Caco-2 (cell line): ENCODE data around the gene MAMDC2. TPM values are rescaled to one million over a fixed set of nuclear protein-coding genes. Genes with fewer than 3 reads are reported as not detected.

Source experiments
- BruUV-seq: library from RNA; stranded (reverse); fragments of 400-500 nt; replicated peaks from 2 replicates; lab custom pipeline; 2021; lab: Mats Ljungman, UMichigan
- CTCF ChIA-PET: fragments of 300-600 bp; sonication (Branson Sonifier 250); formaldehyde crosslinking; loops from one replicate; lab custom pipeline; 2022; ENCODE audit warnings: antibody characterized with exemption; lab: Charles Lee
- POLR2A ChIA-PET: fragments of 300-600 bp; sonication (Branson Sonifier 250); formaldehyde crosslinking; loops from one replicate; lab custom pipeline; 2022; ENCODE audit warnings: antibody characterized with exemption; lab: Charles Lee
- DNase-seq, 2 experiments: peaks; one replicate each; pipeline versions ENCODE4 v3.0.0 to v3.0.0-alpha.2; 2020 to 2022
- H3K27me3 ChIP-seq: replicated peaks from 2 replicates; pipeline ENCODE4 v1.6.0; 2011; ENCODE audit warnings: low read length; ENCODE audit not compliant: control insufficient read depth, insufficient read depth
- H3K36me3 ChIP-seq: 2 replicates; pipeline ENCODE4 v1.5.1; 2011; ENCODE audit warnings: low read length; ENCODE audit not compliant: control insufficient read depth, insufficient read depth
- H3K4me1 ChIP-seq: fragments of 250-450 bp; sonication (Bioruptor Pico); 2 replicates; pipeline ENCODE4 v1.5.1; 2020; ENCODE audit warnings: mild to moderate bottlenecking
- H3K4me3 ChIP-seq: 2 replicates; pipeline ENCODE4 v1.5.1; 2011; ENCODE audit warnings: low read depth, mild to moderate bottlenecking, control low read depth, low read length
- H3K9me3 ChIP-seq: fragments of 250-450 bp; sonication (Bioruptor Pico); 2 replicates; pipeline ENCODE4 v1.5.1; 2020; ENCODE audit warnings: mild to moderate bottlenecking, moderate library complexity
- H3K27ac Mint-ChIP-seq: one replicate; pipeline ENCODE4 v1.8.0; 2022; ENCODE audit warnings: mixed read lengths; ENCODE audit not compliant: unreplicated experiment
- H3K27me3 Mint-ChIP-seq: one replicate; pipeline ENCODE4 v1.8.0; 2022; ENCODE audit warnings: mixed read lengths; ENCODE audit not compliant: insufficient read depth, unreplicated experiment
- H3K36me3 Mint-ChIP-seq: one replicate; pipeline ENCODE4 v1.8.0; 2022; ENCODE audit warnings: mild to moderate bottlenecking, mixed read lengths; ENCODE audit not compliant: insufficient read depth, unreplicated experiment
- H3K4me1 Mint-ChIP-seq: one replicate; pipeline ENCODE4 v1.8.0; 2022; ENCODE audit warnings: low read depth, mixed read lengths; ENCODE audit not compliant: unreplicated experiment
- H3K4me3 Mint-ChIP-seq: one replicate; pipeline ENCODE4 v1.8.0; 2022; ENCODE audit warnings: mild to moderate bottlenecking, moderate library complexity, mixed read lengths; ENCODE audit not compliant: unreplicated experiment
- H3K9me3 Mint-ChIP-seq: one replicate; pipeline ENCODE4 v1.8.0; 2022; ENCODE audit warnings: mixed read lengths; ENCODE audit not compliant: unreplicated experiment
- intact Hi-C: fragments of 100-400 bp; cut with micrococcal nuclease; formaldehyde crosslinking; loops from one replicate; pipeline ENCODE4 v1.10.0; 2022; ENCODE audit not compliant: unreplicated experiment
- total RNA-seq: library from RNA; stranded (reverse); gene quantifications from 2 replicates; pipeline ENCODE4 v1.2.3, GENCODE V29; 2022
- TF ChIP-seq, protein P1 (sequence below), 2 experiments: fragments of 200-600 bp in 1 of 2; IDR thresholded peaks; 1 replicate in 1 of 2; 2 replicates in 1 of 2; pipeline versions ENCODE4 v1.5.1 to v1.8.0; 2011 to 2022; ENCODE audit warnings: antibody characterized with exemption in 1 of 2, control low read depth in 1 of 2, inconsistent platforms in 1 of 2, low read depth in 1 of 2, low read length in 1 of 2, mild to moderate bottlenecking in 1 of 2, moderate library complexity in 1 of 2; ENCODE audit not compliant: insufficient read depth in 1 of 2, severe bottlenecking in 1 of 2, unreplicated experiment in 1 of 2

Gene MAMDC2
- total RNA-seq, 1 experiment from 2014 or later = not detected

DNA sequence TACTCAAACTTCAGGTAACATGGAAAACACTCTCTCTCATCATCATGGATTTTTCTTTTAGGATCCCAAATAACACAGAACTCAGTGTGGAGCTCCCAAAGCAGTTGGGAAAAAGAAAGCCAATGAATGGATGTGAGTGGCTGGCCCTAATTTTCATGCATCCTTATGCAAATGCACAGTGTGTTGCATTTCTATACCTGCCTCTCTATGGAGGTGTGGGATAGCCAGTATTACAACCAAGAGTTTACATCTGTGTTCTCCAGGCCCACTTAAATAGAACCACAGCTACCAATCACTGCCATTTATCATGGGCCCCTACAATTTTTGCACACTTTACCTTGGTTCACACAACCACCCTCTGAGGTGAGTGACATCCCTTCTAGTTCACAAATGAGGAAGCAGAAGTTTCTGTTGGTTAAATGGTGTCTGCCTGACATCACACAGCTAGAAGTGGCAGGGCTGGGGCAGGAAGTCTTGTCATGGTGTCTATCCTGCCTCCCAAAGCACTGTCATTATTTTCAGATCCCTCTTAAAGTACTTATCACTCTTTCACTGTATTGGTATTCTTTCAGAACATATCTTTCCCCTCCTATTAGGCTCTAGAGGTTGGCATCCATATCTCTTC, 17.3 kb downstream of the MAMDC2 start:
- CTCF ChIA-PET = no interaction called here
- H3K9me3 ChIP-seq = no peaks in the 10 kb centered on the region
- BruUV-seq = no TSS peak
- DNase-seq = no peak
- TF ChIP-seq, protein P1, sequence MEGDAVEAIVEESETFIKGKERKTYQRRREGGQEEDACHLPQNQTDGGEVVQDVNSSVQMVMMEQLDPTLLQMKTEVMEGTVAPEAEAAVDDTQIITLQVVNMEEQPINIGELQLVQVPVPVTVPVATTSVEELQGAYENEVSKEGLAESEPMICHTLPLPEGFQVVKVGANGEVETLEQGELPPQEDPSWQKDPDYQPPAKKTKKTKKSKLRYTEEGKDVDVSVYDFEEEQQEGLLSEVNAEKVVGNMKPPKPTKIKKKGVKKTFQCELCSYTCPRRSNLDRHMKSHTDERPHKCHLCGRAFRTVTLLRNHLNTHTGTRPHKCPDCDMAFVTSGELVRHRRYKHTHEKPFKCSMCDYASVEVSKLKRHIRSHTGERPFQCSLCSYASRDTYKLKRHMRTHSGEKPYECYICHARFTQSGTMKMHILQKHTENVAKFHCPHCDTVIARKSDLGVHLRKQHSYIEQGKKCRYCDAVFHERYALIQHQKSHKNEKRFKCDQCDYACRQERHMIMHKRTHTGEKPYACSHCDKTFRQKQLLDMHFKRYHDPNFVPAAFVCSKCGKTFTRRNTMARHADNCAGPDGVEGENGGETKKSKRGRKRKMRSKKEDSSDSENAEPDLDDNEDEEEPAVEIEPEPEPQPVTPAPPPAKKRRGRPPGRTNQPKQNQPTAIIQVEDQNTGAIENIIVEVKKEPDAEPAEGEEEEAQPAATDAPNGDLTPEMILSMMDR (IDR thresholded peaks at IDR 0.05; ENCODE audit: insufficient read depth in 1 of 2, low read depth in 1 of 2, low read length in 1 of 2, severe bottlenecking in 1 of 2, unreplicated experiment in 1 of 2) = no peak
- H3K4me3 ChIP-seq = no peak overlapping the region
- Mint-ChIP-seq H3K9me3 (no peaks in the 10 kb centered on the region), H3K4me1 (no peaks in the 10 kb centered on the region), H3K4me3 (no peak overlapping the region), H3K36me3 (no peaks in the 10 kb centered on the region), H3K27ac (no peak overlapping the region), H3K27me3 (no peaks in the 10 kb centered on the region)
- intact Hi-C loops = no loop called here
- H3K36me3 ChIP-seq = no peaks in the 10 kb centered on the region
- POLR2A ChIA-PET = no interaction called here
- no peaks in the 10 kb centered on the region for H3K4me1 ChIP-seq
- H3K27me3 ChIP-seq = no peaks in the 10 kb centered on the region

DNA sequence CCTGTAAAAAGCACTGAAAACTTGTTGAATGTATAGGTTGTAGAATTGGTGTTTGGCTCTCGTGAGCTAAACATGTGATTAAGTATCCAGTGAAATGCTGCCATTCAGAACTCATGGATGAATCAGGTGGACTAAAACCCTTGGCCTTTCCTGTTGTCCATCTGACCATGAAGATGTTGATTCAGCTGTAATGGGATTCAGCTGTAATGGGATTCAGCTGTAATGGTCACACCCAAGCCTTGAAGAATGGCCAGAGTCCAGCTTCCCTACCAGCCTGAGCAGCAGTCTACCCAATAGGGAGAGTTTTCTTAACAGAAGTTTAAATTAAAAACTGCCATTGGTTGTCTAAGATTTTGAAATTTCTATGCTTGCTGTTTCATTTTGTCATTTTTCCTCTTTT, 18.1 kb downstream of the MAMDC2 start:
- CTCF ChIA-PET = no interaction called here
- no TSS peak for BruUV-seq
- no peak for DNase-seq
- Histone ChIP-seq H3K4me1 (no peaks in the 10 kb centered on the region), H3K36me3 (no peaks in the 10 kb centered on the region), H3K9me3 (no peaks in the 10 kb centered on the region), H3K27me3 (no peaks in the 10 kb centered on the region), H3K4me3 (no peak overlapping the region)
- Mint-ChIP-seq H3K4me1 (no peaks in the 10 kb centered on the region), H3K27ac (no peak overlapping the region), H3K4me3 (no peak overlapping the region), H3K9me3 (no peaks in the 10 kb centered on the region), H3K36me3 (no peaks in the 10 kb centered on the region), H3K27me3 (no peaks in the 10 kb centered on the region)
- intact Hi-C loops = no loop called here
- TF ChIP-seq, protein P1 (IDR thresholded peaks at IDR 0.05; ENCODE audit: insufficient read depth in 1 of 2, low read depth in 1 of 2, low read length in 1 of 2, severe bottlenecking in 1 of 2, unreplicated experiment in 1 of 2) = no peak
- POLR2A ChIA-PET = no interaction called here

GRCh38 chr9:70064496-70064895, 20.8 kb downstream of the MAMDC2 start:
- Mint-ChIP-seq H3K9me3 (no peaks in the 10 kb centered on the region), H3K36me3 (no peaks in the 10 kb centered on the region), H3K4me1 (no peaks in the 10 kb centered on the region), H3K27ac (no peak overlapping the region), H3K4me3 (no peak overlapping the region), H3K27me3 (no peaks in the 10 kb centered on the region)
- DNase-seq = no peak
- CTCF ChIA-PET = no interaction called here
- no peaks in the 10 kb centered on the region for H3K27me3 ChIP-seq
- H3K4me1 ChIP-seq = no peaks in the 10 kb centered on the region
- intact Hi-C loops = no loop called here
- no TSS peak for BruUV-seq
- POLR2A ChIA-PET = no interaction called here
- H3K9me3 ChIP-seq = no peaks in the 10 kb centered on the region
- H3K4me3 ChIP-seq = no peak overlapping the region
- no peaks in the 10 kb centered on the region for H3K36me3 ChIP-seq
- TF ChIP-seq, protein P1 (IDR thresholded peaks at IDR 0.05; ENCODE audit: insufficient read depth in 1 of 2, low read depth in 1 of 2, low read length in 1 of 2, severe bottlenecking in 1 of 2, unreplicated experiment in 1 of 2) = no peak
